Testis (tissue), 3 donors: ENCODE measurements around the gene DDAH1. TPM values are rescaled to one million over a fixed set of nuclear protein-coding genes. Genes with fewer than 3 reads are reported as not detected.

Experiments
- DNase-seq: peaks from one replicate; pipeline ENCODE4 v3.0.0-alpha.2; 2019
- H3K27ac ChIP-seq, 2 donors: fragments of 200-600 bp; sonication (generic); one replicate each; pipeline ENCODE4 v1.5.1; 2019
- H3K27me3 ChIP-seq: fragments of 200-600 bp; sonication (generic); one replicate; pipeline ENCODE4 v1.5.1; 2019
- H3K36me3 ChIP-seq: fragments of 200-600 bp; sonication (generic); one replicate; pipeline ENCODE4 v1.5.1; 2017; ENCODE audit warnings: low read depth; ENCODE audit errors: missing control alignments
- H3K4me1 ChIP-seq: fragments of 200-600 bp; sonication (generic); one replicate; pipeline ENCODE4 v1.5.1; 2019
- H3K4me3 ChIP-seq, 2 donors: fragments of 200-600 bp; sonication (generic); one replicate each; pipeline ENCODE4 v1.5.1; 2017 to 2019
- H3K9me3 ChIP-seq: fragments of 200-600 bp; sonication (generic); one replicate; pipeline ENCODE4 v1.5.1; 2017
- POLR2A ChIP-seq: fragments of 450-650 bp; IDR thresholded peaks from one replicate; pipeline ENCODE4 v1.6.1; 2017; ENCODE audit warnings: antibody characterized with exemption, mild to moderate bottlenecking, moderate library complexity
- WGBS, 2 donors: methylation state at CpG; one replicate each; pipeline ENCODE4 v1.1.5; 2018; 5-methylcytosine and 5-hydroxymethylcytosine counted together
- intact Hi-C: fragments of 100-400 bp; cut with DNase I; formaldehyde crosslinking; loops from one replicate; pipeline ENCODE4 v1.15.1; 2023; ENCODE audit warnings: low total_unique reads
- polyA plus RNA-seq: library from polyadenylated mRNA; stranded (reverse); fragments of 350-450 nt; fragmentation: Illumina TruSeq; extraction: RNeasy Lipid Tissue Mini Kit (QIAGEN cat#74804); gene quantifications from one replicate; pipeline ENCODE4 v1.2.3, GENCODE V29; 2014; ENCODE audit warnings: low read depth, low replicate concordance; ENCODE audit not compliant: insufficient read depth
- small RNA-seq, 2 donors: library from RNA; depleted of rRNA; stranded (forward); fragments of <200 nt; gene quantifications; one replicate each; pipeline ENCODE3, GENCODE V24; 2016
- total RNA-seq, 2 donors: library from RNA; depleted of rRNA; stranded (reverse); fragments of >200 nt; gene quantifications; one replicate each; pipeline ENCODE4 v1.2.3, GENCODE V29; 2016
- TF ChIP-seq, protein P1 (sequence below), 3 experiments: fragments of 450-650 bp in 2 of 3; fragments of 200-600 bp in 1 of 3; sonication (generic) in 1 of 3; IDR thresholded peaks; one replicate each; pipeline ENCODE4 v1.5.1; 2016 to 2019; ENCODE audit warnings: antibody characterized with exemption in 3 of 3, mild to moderate bottlenecking in 2 of 3, moderate library complexity in 1 of 3

The DDAH1 gene
- total and polyA plus RNA-seq, 3 donors from 2014 or later, result 45.3 to 71.3 (median 54.3) TPM

DNA sequence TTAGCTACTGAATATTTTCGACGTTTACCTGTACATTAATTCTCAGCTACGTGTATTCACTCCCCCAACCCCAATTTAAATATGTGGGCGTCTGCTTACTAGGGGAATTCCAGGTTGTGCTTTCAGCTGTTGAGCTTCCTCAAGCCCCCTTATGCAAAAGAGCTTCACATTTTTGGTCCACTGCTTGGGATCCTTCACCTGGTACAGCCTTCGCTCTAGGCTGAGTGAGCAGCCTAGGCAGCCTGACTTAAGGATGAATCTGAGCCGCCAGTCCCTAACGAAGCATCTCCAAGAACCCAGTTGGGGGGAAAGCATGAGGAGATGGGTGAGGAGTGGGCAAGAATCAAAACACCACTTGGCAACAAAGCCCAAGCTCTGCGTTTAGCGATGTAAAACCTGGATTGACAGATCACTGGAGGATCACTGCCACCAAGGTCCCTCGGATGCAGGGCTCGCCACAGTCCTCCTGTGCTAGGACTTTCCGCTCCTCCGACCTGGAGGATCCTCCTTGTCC, 189.2 kb downstream of the DDAH1 start:
- peaks cover 26% of the 10 kb centered on the region for H3K4me1 ChIP-seq
- intact Hi-C loops, result no loop called here
- DNase-seq, result no peak
- H3K36me3 ChIP-seq, result no peaks in the 10 kb centered on the region
- TF ChIP-seq, protein P1, sequence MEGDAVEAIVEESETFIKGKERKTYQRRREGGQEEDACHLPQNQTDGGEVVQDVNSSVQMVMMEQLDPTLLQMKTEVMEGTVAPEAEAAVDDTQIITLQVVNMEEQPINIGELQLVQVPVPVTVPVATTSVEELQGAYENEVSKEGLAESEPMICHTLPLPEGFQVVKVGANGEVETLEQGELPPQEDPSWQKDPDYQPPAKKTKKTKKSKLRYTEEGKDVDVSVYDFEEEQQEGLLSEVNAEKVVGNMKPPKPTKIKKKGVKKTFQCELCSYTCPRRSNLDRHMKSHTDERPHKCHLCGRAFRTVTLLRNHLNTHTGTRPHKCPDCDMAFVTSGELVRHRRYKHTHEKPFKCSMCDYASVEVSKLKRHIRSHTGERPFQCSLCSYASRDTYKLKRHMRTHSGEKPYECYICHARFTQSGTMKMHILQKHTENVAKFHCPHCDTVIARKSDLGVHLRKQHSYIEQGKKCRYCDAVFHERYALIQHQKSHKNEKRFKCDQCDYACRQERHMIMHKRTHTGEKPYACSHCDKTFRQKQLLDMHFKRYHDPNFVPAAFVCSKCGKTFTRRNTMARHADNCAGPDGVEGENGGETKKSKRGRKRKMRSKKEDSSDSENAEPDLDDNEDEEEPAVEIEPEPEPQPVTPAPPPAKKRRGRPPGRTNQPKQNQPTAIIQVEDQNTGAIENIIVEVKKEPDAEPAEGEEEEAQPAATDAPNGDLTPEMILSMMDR (IDR thresholded peaks at IDR 0.05), result no peak
- TF ChIP-seq POLR2A, result no peak
- 1 to 2% methylated on average over 13 of the region's 13 CpGs for WGBS, 2 donors
- no peaks in the 10 kb centered on the region for H3K27me3 ChIP-seq
- H3K4me3 ChIP-seq, result peak overlapping the region; percentile 83 to 99
- H3K27ac ChIP-seq, result peak overlapping the region; percentile 95 to 99
- no peaks in the 10 kb centered on the region for H3K9me3 ChIP-seq

DNA sequence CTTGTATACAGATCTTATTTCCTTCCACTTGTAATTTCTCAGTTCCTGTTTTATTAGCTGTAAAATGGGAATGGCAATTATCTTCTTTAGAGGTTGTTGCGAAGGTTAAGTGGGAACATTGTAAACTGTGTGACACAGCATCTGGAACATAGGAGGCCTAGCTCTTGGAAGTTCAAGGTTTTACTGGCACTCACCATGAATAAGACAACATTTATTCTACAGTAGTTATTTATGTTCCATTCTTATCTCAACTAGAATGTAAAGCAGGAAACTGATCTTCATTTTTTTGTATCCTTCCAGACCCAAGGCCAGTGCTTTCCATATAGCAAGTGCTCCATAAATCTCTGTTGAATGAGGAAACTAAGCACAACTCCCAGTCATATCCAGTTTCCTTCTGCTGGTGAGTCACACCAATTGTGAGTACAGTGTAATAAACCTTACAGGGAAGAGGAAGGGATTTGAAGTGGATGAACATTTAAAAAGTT, 189.9 kb downstream of the DDAH1 start:
- Histone ChIP-seq H3K4me1 (peaks cover 26% of the 10 kb centered on the region), H3K9me3 (no peaks in the 10 kb centered on the region), H3K27ac (no peak overlapping the region), H3K27me3 (no peaks in the 10 kb centered on the region), H3K36me3 (no peaks in the 10 kb centered on the region), H3K4me3 (peak overlapping the region in 1 of 2 donors; percentile 83)
- TF ChIP-seq, protein P1 (IDR thresholded peaks at IDR 0.05), result no peak
- no peak for TF ChIP-seq POLR2A
- WGBS, 2 donors, result 35 to 40% methylated on average over 1 of the region's 1 CpG
- intact Hi-C loops, result no loop called here
- DNase-seq, result no peak

DNA sequence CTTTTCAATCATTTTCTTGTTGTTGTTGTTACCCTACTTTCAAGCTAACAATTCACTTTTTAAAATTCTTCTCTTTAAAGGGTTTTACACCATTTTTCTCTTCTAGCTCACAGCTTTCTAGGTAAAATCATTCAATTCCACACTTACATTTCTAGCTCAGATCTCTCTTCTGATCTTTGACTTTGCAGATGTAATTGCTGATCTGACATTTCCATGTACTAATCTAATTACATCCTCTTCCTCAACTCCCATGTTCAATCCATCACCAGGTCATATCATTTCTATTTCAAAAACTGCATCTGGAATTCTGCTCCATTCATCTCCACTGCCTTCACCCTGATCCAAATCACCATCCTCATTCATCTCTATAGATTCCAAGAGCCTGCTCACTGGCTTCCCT, 191.6 kb downstream of the DDAH1 start:
- Histone ChIP-seq H3K4me1 (peaks cover 26% of the 10 kb centered on the region), H3K4me3 (no peak overlapping the region), H3K9me3 (no peaks in the 10 kb centered on the region), H3K27me3 (no peaks in the 10 kb centered on the region), H3K36me3 (no peaks in the 10 kb centered on the region), H3K27ac (no peak overlapping the region)
- intact Hi-C loops, result no loop called here
- no peak for DNase-seq
- no peak for TF ChIP-seq POLR2A
- TF ChIP-seq, protein P1 (IDR thresholded peaks at IDR 0.05), result no peak

DNA sequence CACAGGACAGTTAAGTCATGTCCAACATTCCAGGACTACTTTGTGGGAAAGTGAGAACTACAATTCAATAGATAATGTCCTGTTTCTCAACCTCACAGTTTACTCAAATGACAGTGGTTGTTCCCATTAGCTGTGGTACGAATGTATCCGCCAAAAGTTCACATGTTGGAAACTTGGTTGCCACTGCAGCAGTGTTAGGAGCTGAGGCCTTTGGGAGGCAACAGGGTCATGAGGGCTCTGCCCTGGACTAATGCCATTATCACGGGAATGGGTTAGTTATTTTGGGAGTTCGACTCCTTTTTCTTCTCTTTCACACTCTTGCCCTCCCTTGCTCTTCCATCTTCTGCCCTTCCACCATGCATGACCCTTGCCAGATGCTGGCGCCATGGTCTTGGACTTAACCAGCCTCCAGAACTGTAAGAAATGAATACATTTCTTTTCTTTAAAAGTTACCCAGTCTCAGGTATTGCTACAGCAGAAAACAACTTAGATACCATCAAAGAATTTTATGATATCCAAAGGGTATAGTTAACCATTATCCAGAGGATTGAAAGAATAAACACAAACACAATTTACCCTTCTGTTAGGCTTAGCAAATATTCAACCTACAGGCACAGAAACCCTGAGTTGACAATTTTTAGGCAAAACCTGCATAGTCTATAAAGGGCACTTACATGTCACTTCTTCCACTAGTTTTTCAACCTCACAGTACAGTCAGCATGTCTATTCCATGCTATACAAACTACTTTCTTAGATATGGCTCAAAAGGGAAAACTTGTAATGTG, 196.0 kb downstream of the DDAH1 start:
- H3K27ac ChIP-seq, result no peak overlapping the region
- H3K9me3 ChIP-seq, result no peaks in the 10 kb centered on the region
- no peak for DNase-seq
- no peaks in the 10 kb centered on the region for H3K36me3 ChIP-seq
- H3K4me1 ChIP-seq, result peaks cover 5% of the 10 kb centered on the region
- H3K27me3 ChIP-seq, result no peaks in the 10 kb centered on the region
- intact Hi-C loops, result loop anchor here (10.0 kb wide), 1 partner anchor 324 kb away; no protein-coding TSS in a partner anchor
- WGBS, 2 donors, result 89% methylated on average over 5 of the region's 5 CpGs
- TF ChIP-seq POLR2A, result no peak
- TF ChIP-seq, protein P1 (IDR thresholded peaks at IDR 0.05), result no peak
- H3K4me3 ChIP-seq, result no peak overlapping the region

Small RNA genes lying within 50 kb of the gene (small RNA-seq; reads per million reads assigned to genes)
- gene RF00019, result 0 reads per million in 2 donors

Other genes with a start within 250 kb of the DDAH1 start
- gene C1orf52, start 205.5 kb downstream of the DDAH1 start, total RNA-seq, result 10 to 100 TPM; 34.0 to 40.3 TPM
- 37.9 TPM for gene C1orf52, start 205.5 kb downstream of the DDAH1 start, polyA plus RNA-seq
- 10 to 100 TPM; 16.8 to 21.2 TPM for gene BCL10, start 188.5 kb downstream of the DDAH1 start, total RNA-seq
- 16.5 TPM for gene BCL10, start 188.5 kb downstream of the DDAH1 start, polyA plus RNA-seq
- gene CCN1, start 115.6 kb upstream of the DDAH1 start, total RNA-seq, result 10 to 100 TPM in 1 of 2 donors, 1 to 10 TPM in 1; 7.7 to 17.6 TPM
- gene CCN1, start 115.6 kb upstream of the DDAH1 start, polyA plus RNA-seq, result 46.6 TPM
- gene ZNHIT6, start 243.3 kb upstream of the DDAH1 start, total RNA-seq, result 10 to 100 TPM; 11.3 to 14.5 TPM
- gene ZNHIT6, start 243.3 kb upstream of the DDAH1 start, polyA plus RNA-seq, result 10.1 TPM